ENCODE data around the gene GPS2. TPM values are rescaled to one million over a fixed set of nuclear protein-coding genes. Genes with fewer than 3 reads are reported as not detected.
A peak's percentile ranks its signal among the peaks of the same experiment; 100 is the strongest.

GPS2 gene
- total RNA-seq, 2 experiments from 2014 or later, result 85.9 to 105 TPM

DNA sequence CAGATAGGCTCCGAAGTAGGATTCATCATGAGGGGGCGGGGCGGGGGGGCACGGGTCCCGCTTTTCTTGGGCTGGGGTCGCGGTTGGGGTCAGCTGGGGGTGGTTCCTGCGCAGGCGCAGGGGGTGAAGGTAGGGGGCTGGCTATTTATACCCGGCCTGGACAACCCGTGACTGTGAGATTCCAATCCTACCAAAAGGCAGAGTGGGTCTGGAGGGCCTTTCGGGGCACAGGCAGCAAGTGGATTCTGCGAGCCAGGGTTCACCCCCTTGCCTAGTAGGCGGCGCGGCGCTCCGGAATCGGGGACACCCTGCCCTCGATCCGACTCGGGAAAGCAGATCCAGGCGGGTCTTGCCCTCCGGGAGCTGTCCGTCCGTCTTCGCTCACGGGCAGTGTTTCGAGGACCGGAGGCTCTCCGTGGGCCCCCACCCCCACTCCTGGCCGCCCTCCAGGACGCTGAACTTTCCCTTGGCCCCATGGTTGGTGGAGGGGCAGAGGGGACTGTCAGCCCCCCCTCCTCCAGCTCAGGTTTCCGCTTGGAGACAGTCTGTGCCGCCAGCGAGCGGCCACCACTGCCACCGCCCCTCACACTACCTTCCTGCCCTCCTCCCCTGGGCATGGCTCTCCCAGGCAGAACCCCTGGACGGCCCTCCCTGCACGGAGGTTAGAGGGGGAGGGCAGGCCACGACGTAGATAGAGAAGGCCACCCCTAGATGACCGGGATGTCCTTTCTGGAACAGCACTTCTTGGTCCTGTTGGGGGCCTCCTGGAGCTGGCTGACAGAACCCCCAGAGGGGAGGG lies 33.0 kb downstream of the GPS2 start:
- POLR2A ChIA-PET, result no interaction called here
- CTCF ChIA-PET, result interaction anchor here (0.6 to 2.6 kb wide), 10 partner anchors 9 to 1297 kb away, joined by 3 to 20 read pairs (median 4); partner anchors contain the start of genes ACADVL, DLG4 and TMEM102
- Mint-ChIP-seq H3K27me3 (peaks cover 32% of the 10 kb centered on the region), H3K9me3 (no peaks in the 10 kb centered on the region), H3K27ac (no peak overlapping the region), H3K36me3 (ENCODE audit: low read depth) (no peaks in the 10 kb centered on the region), H3K4me3 (peak overlapping the region; percentile 52), H3K4me1 (peaks cover 19% of the 10 kb centered on the region)
- DNase-seq, result no peak

DNA sequence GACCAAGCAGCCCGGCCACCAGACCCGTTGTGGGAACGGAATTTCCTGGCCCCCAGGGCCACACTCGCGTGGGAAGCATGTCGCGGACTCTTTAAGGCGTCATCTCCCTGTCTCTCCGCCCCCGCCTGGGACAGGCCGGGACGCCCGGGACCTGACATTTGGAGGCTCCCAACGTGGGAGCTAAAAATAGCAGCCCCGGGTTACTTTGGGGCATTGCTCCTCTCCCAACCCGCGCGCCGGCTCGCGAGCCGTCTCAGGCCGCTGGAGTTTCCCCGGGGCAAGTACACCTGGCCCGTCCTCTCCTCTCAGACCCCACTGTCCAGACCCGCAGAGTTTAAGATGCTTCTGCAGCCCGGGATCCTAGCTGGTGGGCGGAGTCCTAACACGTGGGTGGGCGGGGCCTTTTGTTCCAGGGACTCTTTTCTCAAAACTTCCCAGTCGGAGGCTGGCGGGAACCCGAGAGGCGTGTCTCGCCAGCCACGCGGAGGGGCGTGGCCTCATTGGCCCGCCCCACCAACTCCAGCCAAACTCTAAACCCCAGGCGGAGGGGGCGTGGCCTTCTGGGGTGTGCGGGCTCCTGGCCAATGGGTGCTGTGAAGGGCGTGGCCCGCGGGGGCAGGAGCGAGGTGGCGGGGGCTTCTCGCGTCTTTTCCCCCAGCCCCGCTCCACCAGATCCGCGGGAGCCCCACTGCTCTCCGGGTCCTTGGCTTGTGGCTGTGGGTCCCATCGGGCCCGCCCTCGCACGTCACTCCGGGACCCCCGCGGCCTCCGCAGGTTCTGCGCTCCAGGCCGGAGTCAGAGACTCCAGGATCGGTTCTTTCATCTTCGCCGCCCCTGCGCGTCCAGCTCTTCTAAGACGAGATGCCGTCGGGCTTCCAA lies 33.8 kb downstream of the GPS2 start, which contains the start of gene SLC2A4:
TSS of gene SLC2A4 (plus strand) at position 645 of the 879 bp plus-strand sequence. CDS start at position 862, 217 bp downstream.
- Mint-ChIP-seq H3K4me3 (peak within 1 kb of the TSS; percentile 57), H3K36me3 (ENCODE audit: low read depth) (no peaks in the 10 kb centered on the region), H3K27ac (no peak within 1 kb of the TSS), H3K27me3 (peaks cover 26% of the 10 kb centered on the region), H3K9me3 (no peaks in the 10 kb centered on the region), H3K4me1 (peaks cover 19% of the 10 kb centered on the region)
- DNase-seq, result peak; percentile 83
- CTCF ChIA-PET, result interaction anchor here (0.7 to 2.6 kb wide), 6 partner anchors 11 to 36 kb away, joined by 3 to 20 read pairs (median 4); no protein-coding TSS in a partner anchor
- POLR2A ChIA-PET, result no interaction called here

DNA sequence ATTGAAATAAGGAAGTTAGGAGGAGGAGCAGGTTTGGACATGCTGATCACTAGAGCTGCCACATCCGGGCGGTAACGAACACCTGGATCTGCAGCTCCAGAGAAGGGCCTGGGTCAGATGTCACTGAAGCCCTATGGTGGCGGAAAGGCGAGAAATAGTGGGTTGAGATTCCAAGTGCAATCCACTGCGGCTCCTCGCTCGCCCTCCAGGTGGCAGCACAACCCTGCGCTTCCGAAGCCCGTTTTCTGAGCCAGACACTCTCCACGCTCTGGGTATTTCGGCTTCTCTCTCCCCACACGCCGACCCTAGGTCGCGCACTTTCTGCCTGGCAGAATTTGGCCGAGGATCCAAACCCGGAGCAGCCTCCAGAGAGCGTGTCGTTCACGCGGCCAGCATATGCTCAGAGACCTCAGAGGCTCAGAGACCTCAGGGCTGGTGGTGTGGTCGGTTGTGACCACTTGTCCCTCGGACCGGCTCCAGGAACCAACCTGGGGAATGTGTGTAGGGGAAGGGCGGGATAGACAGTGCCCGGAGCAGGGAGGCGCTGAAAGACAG lies 34.6 kb downstream of the GPS2 start:
- ChIA-PET POLR2A (no interaction called here), CTCF (interaction anchor here (1.8 to 2.6 kb wide), 2 partner anchors 13 to 16 kb away, joined by 4 to 20 read pairs; no protein-coding TSS in a partner anchor)
- peaks cover 20% of the 10 kb centered on the region for H3K27me3 Mint-ChIP-seq
- no peaks in the 10 kb centered on the region for H3K36me3 Mint-ChIP-seq (ENCODE audit: low read depth)
- H3K27ac Mint-ChIP-seq, result no peak overlapping the region
- no peaks in the 10 kb centered on the region for H3K9me3 Mint-ChIP-seq
- peaks cover 19% of the 10 kb centered on the region for H3K4me1 Mint-ChIP-seq
- peak overlapping the region; percentile 57 for H3K4me3 Mint-ChIP-seq
- peak; percentile 86 for DNase-seq

DNA sequence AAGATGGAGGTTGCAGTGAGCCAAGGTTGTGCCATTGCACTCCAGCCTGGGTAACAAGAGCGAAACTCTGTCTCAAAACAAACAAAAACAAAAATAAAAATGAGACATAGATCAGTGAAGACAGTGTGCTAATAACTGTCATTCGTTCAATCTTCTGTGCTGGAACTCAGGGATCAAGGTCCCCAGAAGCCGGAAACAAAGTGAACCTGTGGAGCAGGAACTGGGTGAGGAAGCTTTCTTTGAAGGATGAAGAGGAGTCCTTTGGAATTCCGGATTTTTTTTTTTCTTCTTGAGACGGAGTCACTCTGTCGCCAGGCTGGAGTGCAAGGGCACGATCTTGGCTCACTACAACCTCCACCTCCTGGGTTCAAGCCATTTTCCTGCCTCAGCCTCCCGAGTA lies 35.7 kb downstream of the GPS2 start:
- H3K4me1 Mint-ChIP-seq, result peaks cover 19% of the 10 kb centered on the region
- POLR2A ChIA-PET, result no interaction called here
- H3K36me3 Mint-ChIP-seq (ENCODE audit: low read depth), result no peaks in the 10 kb centered on the region
- H3K4me3 Mint-ChIP-seq, result no peak overlapping the region
- peaks cover 18% of the 10 kb centered on the region for H3K27me3 Mint-ChIP-seq
- CTCF ChIA-PET, result interaction anchor here (1.2 kb wide), 1 partner anchor 13 kb away, joined by 3 read pairs; no protein-coding TSS in a partner anchor
- no peaks in the 10 kb centered on the region for H3K9me3 Mint-ChIP-seq
- DNase-seq, result no peak
- no peak overlapping the region for H3K27ac Mint-ChIP-seq

DNA sequence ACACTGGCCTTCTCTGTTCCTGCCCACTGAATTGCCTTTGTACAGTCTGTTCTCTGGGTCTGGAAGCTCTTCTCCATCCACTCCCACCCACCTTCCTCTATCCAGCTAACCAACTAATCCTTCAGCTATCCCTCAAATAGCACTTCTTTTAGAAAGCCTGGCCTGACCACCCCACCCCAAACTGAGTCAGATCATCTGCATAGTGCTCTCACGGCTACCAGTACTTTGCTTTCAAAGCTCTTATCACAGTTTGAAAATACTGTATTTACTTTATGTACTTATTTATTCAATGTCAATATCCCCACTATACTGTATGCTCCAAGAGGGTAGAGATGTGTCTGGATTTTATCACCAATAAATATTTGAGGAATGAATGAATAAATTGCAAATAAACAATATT lies 48.4 kb downstream of the GPS2 start:
- Mint-ChIP-seq H3K4me3 (no peak overlapping the region), H3K4me1 (peaks cover 19% of the 10 kb centered on the region), H3K27ac (no peak overlapping the region), H3K9me3 (no peaks in the 10 kb centered on the region), H3K27me3 (peaks cover 38% of the 10 kb centered on the region), H3K36me3 (ENCODE audit: low read depth) (no peaks in the 10 kb centered on the region)
- no peak for DNase-seq
- ChIA-PET CTCF (interaction anchor here (0.6 to 1.3 kb wide), 3 partner anchors 10 to 147 kb away, joined by 3 to 4 read pairs (median 4); no protein-coding TSS in a partner anchor), POLR2A (interaction anchor here (0.7 kb wide), 1 partner anchor 448 kb away, joined by 4 read pairs; no protein-coding TSS in a partner anchor)

DNA sequence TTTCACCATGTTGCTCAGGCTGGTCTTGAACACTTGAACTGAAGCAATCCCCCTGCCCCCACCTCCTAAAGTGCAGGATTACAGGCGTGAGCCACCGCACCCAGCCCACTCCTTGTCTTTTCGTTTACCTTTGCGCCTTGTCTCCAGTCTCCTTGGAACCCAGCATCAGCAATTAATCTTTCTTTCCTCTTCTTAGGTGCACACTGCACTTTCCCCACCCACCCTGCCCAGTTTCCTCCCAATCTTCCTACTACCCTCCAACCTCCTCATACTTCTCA lies 51.4 kb downstream of the GPS2 start:
- no peak for DNase-seq
- POLR2A ChIA-PET, result no interaction called here

DNA sequence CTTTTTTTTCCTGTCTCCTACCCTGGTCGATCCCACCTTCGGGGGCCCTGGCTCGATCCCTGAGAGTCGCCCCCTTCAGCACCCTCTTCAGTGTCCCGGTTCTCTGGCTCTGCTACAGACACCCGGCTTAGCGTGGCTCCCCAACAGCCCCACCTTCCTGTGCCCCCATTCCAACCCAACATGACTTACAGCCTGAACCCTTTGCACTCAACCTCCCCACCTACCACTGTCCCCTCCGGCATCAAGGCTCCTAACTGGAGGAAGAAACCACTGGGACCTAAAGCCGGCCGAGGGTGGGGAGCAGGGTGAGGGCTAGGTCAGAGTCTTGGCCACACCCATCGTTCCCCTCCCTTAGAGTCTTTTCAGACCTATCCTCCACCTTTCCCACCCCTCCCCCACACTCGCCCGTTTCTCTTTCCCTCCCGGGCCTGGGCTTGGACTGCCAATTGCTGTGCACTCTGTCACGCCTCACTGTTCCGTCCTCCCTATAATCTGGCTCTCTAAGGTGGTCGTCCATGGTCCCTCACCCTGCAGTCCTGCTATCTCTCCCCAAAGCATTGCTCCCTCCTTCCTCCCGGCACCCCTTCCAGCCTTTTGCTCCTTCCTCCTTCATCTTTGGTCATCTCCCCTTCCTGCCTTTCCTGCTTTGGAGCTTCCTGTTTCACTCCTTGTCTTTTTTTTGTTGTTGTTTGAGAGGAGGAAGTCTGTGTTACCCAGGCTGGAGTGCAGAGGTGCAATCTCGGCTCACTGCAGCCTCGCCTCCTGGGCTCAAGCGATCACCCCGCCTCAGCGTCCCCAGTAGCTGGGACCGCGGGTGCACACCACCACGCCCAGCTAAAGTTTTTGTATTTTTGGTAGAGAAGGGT lies 52.0 kb downstream of the GPS2 start:
- H3K27ac Mint-ChIP-seq, result peak overlapping the region; percentile 66
- POLR2A ChIA-PET, result no interaction called here
- DNase-seq, result no peak

More for the DNA sequence above, 51.4 kb downstream of the GPS2 start:
- peaks cover 33% of the 10 kb centered on the region for H3K27me3 Mint-ChIP-seq
- peak overlapping the region; percentile 58 for H3K4me3 Mint-ChIP-seq
- H3K9me3 Mint-ChIP-seq, result no peaks in the 10 kb centered on the region
- H3K4me1 Mint-ChIP-seq, result peaks cover 26% of the 10 kb centered on the region
- peaks cover 4% of the 10 kb centered on the region for H3K36me3 Mint-ChIP-seq (ENCODE audit: low read depth)
- CTCF ChIA-PET, result interaction anchor here (0.6 to 1.3 kb wide), 2 partner anchors 22 to 34 kb away, joined by 3 to 6 read pairs; no protein-coding TSS in a partner anchor
- H3K27ac Mint-ChIP-seq, result no peak overlapping the region

More for the DNA sequence above, 52.0 kb downstream of the GPS2 start:
- no peaks in the 10 kb centered on the region for H3K9me3 Mint-ChIP-seq
- CTCF ChIA-PET, result interaction anchor here (0.6 kb wide), 1 partner anchor 35 kb away, joined by 6 read pairs; no protein-coding TSS in a partner anchor
- H3K27me3 Mint-ChIP-seq, result peaks cover 33% of the 10 kb centered on the region
- H3K4me1 Mint-ChIP-seq, result peaks cover 26% of the 10 kb centered on the region
- H3K36me3 Mint-ChIP-seq (ENCODE audit: low read depth), result peaks cover 6% of the 10 kb centered on the region
- peak overlapping the region; percentile 58 for H3K4me3 Mint-ChIP-seq

Other genes starting within 250 kb of the GPS2 start
- gene CLEC10A, start 235.1 kb downstream of the GPS2 start, total RNA-seq, result not detected
- gene ASGR2, start 200.5 kb downstream of the GPS2 start, total RNA-seq, result not detected
- gene ASGR1, start 136.0 kb downstream of the GPS2 start, total RNA-seq, result under 1 TPM; 0.29 to 0.62 TPM
- 1 to 10 TPM; 9.4 to 9.5 TPM for gene DLG4, start 95.5 kb downstream of the GPS2 start, total RNA-seq
- gene ACADVL, start 95.4 kb downstream of the GPS2 start, total RNA-seq, result 100 to 1,000 TPM; 338 to 370 TPM
- gene DVL2, start 80.8 kb downstream of the GPS2 start, total RNA-seq, result 10 to 100 TPM; 53.2 TPM
- gene PHF23, start 75.9 kb downstream of the GPS2 start, total RNA-seq, result 10 to 100 TPM; 55.9 to 59.2 TPM
- 100 to 1,000 TPM; 256 to 279 TPM for gene GABARAP, start 72.9 kb downstream of the GPS2 start, total RNA-seq
- 100 to 1,000 TPM; 168 to 183 TPM for gene CTDNEP1, start 63.6 kb downstream of the GPS2 start, total RNA-seq
- gene ELP5, start 63.1 kb downstream of the GPS2 start, total RNA-seq, result 10 to 100 TPM; 41.7 to 42.4 TPM
- gene CLDN7, start 52.9 kb downstream of the GPS2 start, total RNA-seq, result under 1 TPM in 1 of 2 experiments, not detected in 1; 0.29 TPM
- not detected for gene SLC2A4, start 33.6 kb downstream of the GPS2 start, total RNA-seq
- gene YBX2, start 20.7 kb downstream of the GPS2 start, total RNA-seq, result under 1 TPM; 0.55 to 0.83 TPM
- gene EIF5A, start 7.7 kb downstream of the GPS2 start, total RNA-seq, result 100 to 1,000 TPM; 470 to 502 TPM
- 10 to 100 TPM; 34.7 to 38.1 TPM for gene NEURL4, start 14.0 kb upstream of the GPS2 start, total RNA-seq
- 100 to 1,000 TPM; 727 to 775 TPM for gene ACAP1, start 21.2 kb upstream of the GPS2 start, total RNA-seq
- gene KCTD11, start 36.8 kb upstream of the GPS2 start, total RNA-seq, result 10 to 100 TPM; 11.2 to 12.5 TPM
- gene TMEM95, start 39.8 kb upstream of the GPS2 start, total RNA-seq, result under 1 TPM in 1 of 2 experiments, not detected in 1; 0.23 TPM
- gene TNK1, start 65.7 kb upstream of the GPS2 start, total RNA-seq, result 1 to 10 TPM; 1.5 to 2.1 TPM
- gene PLSCR3, start 79.2 kb upstream of the GPS2 start, total RNA-seq, result 100 to 1,000 TPM; 151 to 161 TPM
- gene TMEM256, start 88.7 kb upstream of the GPS2 start, total RNA-seq, result 10 to 100 TPM; 47.2 to 48.3 TPM
- gene NLGN2, start 92.5 kb upstream of the GPS2 start, total RNA-seq, result 1 to 10 TPM in 1 of 2 experiments, under 1 TPM in 1; 0.89 to 1.4 TPM
- not detected for gene SPEM1, start 105.0 kb upstream of the GPS2 start, total RNA-seq
- not detected for gene SPEM2, start 110.3 kb upstream of the GPS2 start, total RNA-seq
- gene SPEM3, start 113.5 kb upstream of the GPS2 start, total RNA-seq, result not detected
- 10 to 100 TPM; 16.7 to 18.1 TPM for gene TMEM102, start 120.1 kb upstream of the GPS2 start, total RNA-seq
- 1 to 10 TPM; 6.8 to 9.4 TPM for gene FGF11, start 124.2 kb upstream of the GPS2 start, total RNA-seq
- gene CHRNB1, start 129.7 kb upstream of the GPS2 start, total RNA-seq, result 10 to 100 TPM; 18.8 to 19.2 TPM
- 10 to 100 TPM; 25.8 to 28.4 TPM for gene ZBTB4, start 164.3 kb upstream of the GPS2 start, total RNA-seq
- gene SLC35G6, start 166.1 kb upstream of the GPS2 start, total RNA-seq, result not detected
- 100 to 1,000 TPM; 175 to 201 TPM for gene POLR2A, start 169.0 kb upstream of the GPS2 start, total RNA-seq
- 10 to 100 TPM; 79.6 to 82.5 TPM for gene TNFSF12, start 233.7 kb upstream of the GPS2 start, total RNA-seq
- gene TNFSF13, start 243.4 kb upstream of the GPS2 start, total RNA-seq, result 1 to 10 TPM; 3.8 to 4.0 TPM
- gene SENP3, start 246.6 kb upstream of the GPS2 start, total RNA-seq, result 10 to 100 TPM; 51.8 to 53.0 TPM

All from activated CD4-positive, alpha-beta T cell treated with anti-CD3 and anti-CD28 coated beads, Interleukin-2, amount 10 ng/mL, durations not matched to agents 7 days and 5 days (primary cell).